Sigmoid colon (tissue), 7 donors: Measurements from ENCODE around the gene NRG3. TPM values are rescaled to one million over a fixed set of nuclear protein-coding genes. Genes with fewer than 3 reads are reported as not detected.

Experiments used
- DNase-seq: peaks from one replicate; pipeline ENCODE4 v3.0.0-alpha.2; 2019
- H3K27ac ChIP-seq, 4 donors: fragments of 200-600 bp; sonication (generic); one replicate each; pipeline ENCODE4 v1.5.1; 2016 to 2019; ENCODE audit warnings: mild to moderate bottlenecking in 1 of 4
- H3K27me3 ChIP-seq, 3 donors: fragments of 200-600 bp; sonication (generic); one replicate each; pipeline ENCODE4 v1.5.1; 2019; ENCODE audit warnings: mild to moderate bottlenecking in 1 of 3
- H3K36me3 ChIP-seq, 4 donors: fragments of 200-600 bp; sonication (generic); one replicate each; pipeline ENCODE4 v1.5.1; 2016 to 2019
- H3K4me1 ChIP-seq, 4 donors: fragments of 200-600 bp; sonication (generic); one replicate each; pipeline ENCODE4 v1.5.1; 2017 to 2019
- H3K4me3 ChIP-seq, 4 donors: fragments of 200-600 bp; sonication (generic); one replicate each; pipeline ENCODE4 v1.5.1; 2017 to 2019; ENCODE audit warnings: mild to moderate bottlenecking in 2 of 4, moderate library complexity in 1 of 4
- H3K9me3 ChIP-seq, 4 donors: fragments of 200-600 bp in 3 of 4; sonication (generic) in 3 of 4; one replicate each; pipeline versions ENCODE4 v1.5.1 to v1.6.1; 2013 to 2019
- CTCF ChIP-seq, 4 experiments: fragments of 450-650 bp in 3 of 4; fragments of 200-600 bp in 1 of 4; IDR thresholded peaks; one replicate each; pipeline ENCODE4 v1.5.1; 2016 to 2019; ENCODE audit warnings: antibody characterized with exemption in 4 of 4, mild to moderate bottlenecking in 3 of 4, moderate library complexity in 2 of 4
- EP300 ChIP-seq, 4 donors: sonication (generic); formaldehyde crosslinking; IDR thresholded peaks; one replicate each; pipeline ENCODE4 v1.6.1; 2017; ENCODE audit warnings: antibody characterized with exemption in 4 of 4
- POLR2A ChIP-seq, 2 donors: fragments of 450-650 bp; IDR thresholded peaks; one replicate each; pipeline ENCODE4 v1.6.1; 2016; ENCODE audit warnings: antibody characterized with exemption in 2 of 2, mild to moderate bottlenecking in 2 of 2, moderate library complexity in 2 of 2
- POLR2AphosphoS5 ChIP-seq, 4 donors: sonication (generic); formaldehyde crosslinking; IDR thresholded peaks; one replicate each; pipeline ENCODE4 v1.6.1; 2017; ENCODE audit warnings: antibody characterized with exemption in 4 of 4
- WGBS, 2 donors: extraction: QIAGEN DNeasy Blood & Tissue Kit; methylation state at CpG; one replicate each; pipeline ENCODE4 v1.1.7; 2013; 5-methylcytosine and 5-hydroxymethylcytosine counted together
- intact Hi-C: fragments of 100-400 bp; cut with DNase I; formaldehyde crosslinking; loops from one replicate; pipeline ENCODE4 v1.15.1; 2023
- polyA plus RNA-seq, 3 donors: library from polyadenylated mRNA; stranded (reverse); fragments of 200-250 nt; gene quantifications; one replicate each; pipeline ENCODE4 v1.2.3, GENCODE V29; 2013
- small RNA-seq, 3 donors: library from RNA; depleted of rRNA; stranded (forward); fragments of <200 nt; gene quantifications; one replicate each; pipeline ENCODE3, GENCODE V24; 2016
- total RNA-seq, 4 donors: library from RNA; depleted of rRNA; stranded (reverse); fragments of >200 nt; gene quantifications; one replicate each; pipeline ENCODE4 v1.1.0, GENCODE V29; 2016
- donor health status: healthy with polysubstance abuse.
- donor health status: Bipolar disorder and iron deficiency.
- donor health status: healthy.

Gene NRG3
- total and polyA plus RNA-seq, 7 donors, result 0.17 to 2.2 (median 0.82) TPM; not detected in 2

- Histone ChIP-seq H3K36me3 (no peaks in the 10 kb centered on the region), H3K4me1 (no peaks in the 10 kb centered on the region), H3K27ac (no peak overlapping the region), H3K27me3 (no peaks in the 10 kb centered on the region), H3K9me3 (no peaks in the 10 kb centered on the region), H3K4me3 (no peak overlapping the region)
- no peak for DNase-seq
- WGBS, 2 donors, result 69 to 70% methylated on average over 2 of the region's 2 CpGs
- TF ChIP-seq CTCF (IDR thresholded peaks at IDR 0.05) (no peak), EP300 (IDR thresholded peaks at IDR 0.05) (no peak), POLR2AphosphoS5 (IDR thresholded peaks at IDR 0.05) (no peak), POLR2A (IDR thresholded peaks at IDR 0.05) (no peak)
- intact Hi-C loops, result no loop called here
Measured at GRCh38 chr10:83017076-83017867, 1142.3 kb downstream of the NRG3 start.

GRCh38 chr10:83023662-83024061 is 1148.7 kb downstream of the NRG3 start:
- Histone ChIP-seq H3K27me3 (no peaks in the 10 kb centered on the region), H3K36me3 (no peaks in the 10 kb centered on the region), H3K4me1 (no peaks in the 10 kb centered on the region), H3K9me3 (no peaks in the 10 kb centered on the region), H3K27ac (no peak overlapping the region), H3K4me3 (no peak overlapping the region)
- DNase-seq, result no peak
- TF ChIP-seq EP300 (IDR thresholded peaks at IDR 0.05), result no peak
- TF ChIP-seq POLR2A (IDR thresholded peaks at IDR 0.05), result no peak
- no peak for TF ChIP-seq POLR2AphosphoS5 (IDR thresholded peaks at IDR 0.05)
- no peak for TF ChIP-seq CTCF (IDR thresholded peaks at IDR 0.05)
- intact Hi-C loops, result no loop called here
- WGBS, 2 donors, result 47 to 72% methylated on average over 2 of the region's 2 CpGs

Small RNA genes lying within 50 kb of the gene (small RNA-seq; reads per million reads assigned to genes)
- 0 reads per million in 3 donors for gene RNU6-441P
